HG03469 (cell line): Measurements from ENCODE around the gene SOWAHC.
"Not testable (repeated sequence)": the region's sequence is repeated elsewhere in the genome, so short reads cannot be mapped to it uniquely, and the experiment has no call there.

ENCODE experiments used
- ATAC-seq: cut with Tn5 transposase; IDR thresholded peaks from one replicate; pipeline ENCODE4 v1.9.1; 2021; ENCODE audit warnings: mild to moderate bottlenecking, moderate library complexity, moderate number of reproducible peaks; ENCODE audit not compliant: unreplicated experiment

The SOWAHC gene

DNA sequence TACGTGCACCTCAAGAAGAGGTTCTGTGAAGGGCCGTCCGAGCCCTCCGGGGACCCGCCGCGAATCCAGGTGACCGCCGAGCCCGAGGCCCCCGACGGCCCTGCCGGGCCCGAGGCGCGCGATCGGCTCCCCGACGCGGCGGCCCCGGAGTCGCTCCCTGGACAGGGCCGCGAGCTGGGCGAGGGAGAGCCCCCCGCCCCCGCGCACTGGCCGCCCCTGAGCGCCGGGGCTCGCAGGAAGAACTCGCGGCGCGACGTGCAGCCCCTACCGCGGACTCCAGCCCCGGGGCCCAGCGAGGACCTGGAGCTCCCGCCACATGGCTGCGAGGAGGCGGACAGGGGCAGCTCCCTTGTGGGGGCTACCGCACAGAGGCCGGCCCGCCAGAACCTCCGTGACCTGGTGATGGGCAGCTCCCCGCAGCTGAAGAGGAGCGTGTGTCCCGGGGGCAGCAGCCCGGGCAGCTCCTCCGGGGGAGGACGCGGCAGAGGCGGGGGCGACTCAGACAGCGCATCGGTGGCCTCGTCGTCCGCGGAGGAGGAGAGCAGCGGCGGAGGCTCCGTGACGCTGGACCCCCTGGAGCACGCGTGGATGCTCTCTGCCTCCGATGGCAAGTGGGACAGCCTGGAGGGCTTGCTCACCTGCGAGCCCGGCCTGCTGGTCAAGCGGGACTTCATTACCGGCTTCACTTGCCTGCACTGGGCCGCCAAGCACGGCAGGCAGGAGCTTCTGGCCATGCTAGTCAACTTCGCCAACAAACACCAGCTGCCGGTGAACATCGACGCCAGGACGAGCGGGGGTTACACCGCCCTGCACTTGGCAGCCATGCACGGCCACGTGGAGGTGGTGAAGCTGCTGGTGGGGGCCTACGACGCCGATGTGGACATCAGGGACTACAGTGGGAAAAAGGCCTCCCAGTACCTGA lies 812 bp downstream of the SOWAHC start:
- ATAC-seq = no peak

DNA sequence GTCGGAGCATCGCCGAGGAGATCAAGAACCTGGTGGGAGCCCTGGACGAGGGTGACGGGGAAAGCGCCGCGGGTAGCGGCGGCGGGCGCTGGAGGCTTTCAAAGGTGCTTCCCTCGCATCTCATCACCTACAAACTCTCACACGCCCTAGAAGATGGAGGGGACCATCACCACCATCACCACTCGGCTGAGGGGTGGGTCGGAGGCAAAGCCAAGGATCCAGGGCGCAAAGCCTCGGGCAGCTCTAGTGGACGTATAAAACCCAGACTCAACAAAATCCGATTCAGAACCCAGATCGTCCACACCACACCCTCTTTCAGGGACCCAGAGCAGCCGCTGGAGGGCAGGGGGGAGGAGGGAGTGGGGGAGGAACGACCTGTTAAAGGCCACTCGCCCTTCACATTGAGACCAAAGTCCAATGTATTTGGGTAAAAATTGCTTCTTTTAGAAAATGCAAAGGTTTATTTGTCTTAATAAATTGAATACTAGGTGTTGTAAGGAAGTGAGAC lies 1.5 kb downstream of the SOWAHC start:
- no peak for ATAC-seq

DNA sequence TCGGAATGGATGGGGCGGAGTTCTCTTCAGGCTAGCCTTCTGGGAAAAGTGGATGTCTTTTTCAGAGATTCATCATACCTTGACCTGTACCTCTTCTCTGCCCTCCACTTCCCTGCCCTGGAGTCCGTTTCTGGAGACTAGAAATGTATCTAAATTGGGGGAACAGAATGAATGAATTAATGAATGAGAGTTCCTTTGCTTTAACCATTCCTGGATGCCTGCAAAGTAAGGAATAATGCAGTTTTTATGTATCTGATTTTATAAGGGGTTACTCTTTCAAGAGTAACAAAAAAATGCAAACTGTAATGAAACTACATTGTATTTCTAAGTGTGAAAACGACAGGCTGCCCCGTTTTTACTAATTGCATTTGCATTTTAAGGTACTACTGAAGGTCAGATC lies 2.0 kb downstream of the SOWAHC start:
- no peak for ATAC-seq

DNA sequence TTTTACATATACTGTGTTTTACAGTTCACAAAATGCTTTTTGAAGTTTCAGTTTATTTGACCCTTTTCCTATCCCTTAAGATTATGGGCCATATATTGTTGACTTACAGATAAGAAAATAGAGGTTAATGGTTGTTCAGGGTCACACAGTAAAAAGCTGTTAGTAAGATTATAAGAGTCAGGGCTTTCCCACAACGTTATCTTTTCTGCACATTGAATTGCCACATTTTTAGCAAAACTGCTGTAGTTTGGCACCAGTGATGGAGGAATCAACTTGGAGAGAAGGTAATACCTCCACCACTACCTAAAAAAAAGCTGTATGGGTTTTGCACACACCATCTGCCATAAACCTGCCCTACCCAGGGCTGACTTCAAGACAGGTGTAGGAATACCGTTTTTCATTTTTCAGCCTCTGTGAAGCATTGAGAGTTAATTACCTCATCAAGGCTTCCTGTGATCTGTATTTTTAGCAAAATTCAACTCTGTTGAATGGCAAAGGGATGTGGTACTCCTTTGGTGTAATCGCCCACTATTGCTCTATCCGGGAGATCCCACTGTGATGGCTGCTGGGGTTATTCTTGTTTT lies 5.0 kb downstream of the SOWAHC start:
- no peak for ATAC-seq

GRCh38 chr2:109623297-109623696 lies 9.1 kb downstream of the SOWAHC start:
- no peak for ATAC-seq

DNA sequence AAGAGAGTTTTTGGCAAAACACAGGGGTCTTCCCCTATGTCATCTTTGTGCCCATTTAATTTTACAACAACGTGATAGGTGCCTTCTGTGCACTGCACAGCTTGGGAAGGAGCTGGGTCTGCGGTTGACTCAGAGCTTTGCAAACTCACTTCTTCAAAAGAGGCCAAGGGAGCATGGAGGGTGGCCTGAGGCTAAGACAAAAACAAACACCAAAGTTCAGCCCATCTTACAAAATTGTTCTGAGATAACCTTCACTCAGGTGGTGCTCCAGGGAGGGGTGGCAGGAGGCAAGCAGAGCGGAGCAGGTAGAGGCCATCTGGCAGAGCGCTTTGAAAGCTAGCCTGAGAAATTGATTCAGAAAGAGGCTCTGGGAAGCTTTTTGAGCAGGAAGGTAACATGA lies 9.8 kb downstream of the SOWAHC start:
- no peak for ATAC-seq

DNA sequence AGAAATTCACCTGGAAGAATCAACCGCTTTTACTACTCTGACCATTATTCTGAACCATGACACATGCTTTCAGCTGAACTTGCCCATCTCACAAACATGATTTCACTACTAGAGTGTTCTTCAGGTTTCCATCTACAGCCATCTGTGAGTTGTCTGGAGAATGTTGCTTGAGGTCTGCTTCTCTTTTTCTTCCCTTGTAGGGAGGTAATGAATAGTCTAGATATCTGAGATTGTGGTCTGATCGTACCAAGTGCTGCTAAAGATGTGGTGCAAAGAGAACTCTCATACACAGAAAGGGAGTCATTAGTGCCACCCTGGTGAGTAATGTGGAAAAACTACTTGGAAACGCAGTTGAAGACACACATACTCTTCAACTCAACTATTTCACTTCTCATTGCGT lies 10.2 kb downstream of the SOWAHC start:
- ATAC-seq = no peak

DNA sequence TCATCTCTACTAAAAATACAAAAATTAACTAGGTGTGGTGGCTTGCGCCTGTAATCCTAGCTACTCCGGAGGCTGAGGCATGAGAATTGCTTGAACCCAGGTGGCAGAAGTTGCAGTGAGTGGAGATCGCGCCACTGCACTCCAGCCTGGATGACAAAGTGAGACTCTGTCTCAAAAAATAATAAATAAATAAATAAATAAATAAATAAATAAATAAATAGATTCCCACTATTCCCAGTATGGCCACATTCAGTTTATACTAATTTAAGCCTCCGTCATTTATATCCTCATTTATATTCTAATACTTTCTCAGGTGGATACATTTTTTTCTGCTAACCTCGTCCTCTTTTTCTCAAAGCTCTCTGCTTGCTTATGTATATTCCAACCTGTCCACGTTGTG lies 14.2 kb downstream of the SOWAHC start:
- ATAC-seq = not testable (repeated sequence)

DNA sequence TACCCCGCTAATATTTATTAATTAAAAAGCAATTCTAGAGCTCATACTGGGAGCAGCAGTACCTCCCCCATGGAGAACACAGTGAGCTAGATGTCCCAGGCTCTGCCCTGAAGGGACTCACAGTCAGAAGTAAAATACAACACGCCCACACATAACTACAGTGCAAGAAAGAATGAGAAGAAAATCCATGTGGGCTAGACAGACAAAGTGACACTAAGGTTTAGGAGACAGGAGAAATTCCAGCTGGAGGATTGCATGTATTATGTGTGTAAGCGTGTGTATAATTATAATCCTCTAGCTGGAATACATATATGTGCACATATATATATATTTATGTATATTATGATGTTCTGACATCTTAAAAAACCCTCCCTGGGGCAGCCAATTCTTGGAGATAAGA lies 15.7 kb downstream of the SOWAHC start:
- ATAC-seq = no peak

GRCh38 chr2:109630441-109631430 lies 16.6 kb downstream of the SOWAHC start:
- ATAC-seq = no peak

DNA sequence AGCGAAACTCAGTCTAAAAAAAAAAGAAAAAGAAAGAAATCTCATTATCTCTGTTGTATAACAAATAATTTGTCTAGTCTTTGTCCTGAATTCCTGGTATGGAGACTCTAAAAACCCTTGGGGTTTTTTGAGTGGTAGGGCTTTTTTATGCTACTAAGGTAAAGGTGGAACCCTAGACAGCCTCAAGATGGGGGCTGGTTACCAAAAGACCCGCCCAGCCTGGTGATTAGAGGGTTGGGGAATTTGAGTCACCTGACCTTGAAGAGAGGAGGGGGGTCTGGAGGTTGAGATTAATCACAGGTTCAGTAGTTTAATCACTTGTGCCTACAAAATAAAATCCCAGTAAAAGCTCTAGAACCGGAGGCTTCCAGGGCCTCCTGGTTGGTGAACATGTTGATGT lies 17.6 kb downstream of the SOWAHC start:
- no peak for ATAC-seq

- no peak for ATAC-seq
Observed at GRCh38 chr2:109632158-109632789, 18.1 kb downstream of the SOWAHC start.

- no peak for ATAC-seq
Observed at GRCh38 chr2:109633284-109633961, 19.3 kb downstream of the SOWAHC start.

GRCh38 chr2:109635426-109636304 lies 21.5 kb downstream of the SOWAHC start:
- ATAC-seq = no peak

GRCh38 chr2:109636317-109636716 lies 22.2 kb downstream of the SOWAHC start:
- no peak for ATAC-seq

- ATAC-seq = peak; percentile 62
Observed at GRCh38 chr2:109637749-109638570, 23.8 kb downstream of the SOWAHC start.

GRCh38 chr2:109638795-109639194 lies 24.6 kb downstream of the SOWAHC start:
- ATAC-seq = no peak

DNA sequence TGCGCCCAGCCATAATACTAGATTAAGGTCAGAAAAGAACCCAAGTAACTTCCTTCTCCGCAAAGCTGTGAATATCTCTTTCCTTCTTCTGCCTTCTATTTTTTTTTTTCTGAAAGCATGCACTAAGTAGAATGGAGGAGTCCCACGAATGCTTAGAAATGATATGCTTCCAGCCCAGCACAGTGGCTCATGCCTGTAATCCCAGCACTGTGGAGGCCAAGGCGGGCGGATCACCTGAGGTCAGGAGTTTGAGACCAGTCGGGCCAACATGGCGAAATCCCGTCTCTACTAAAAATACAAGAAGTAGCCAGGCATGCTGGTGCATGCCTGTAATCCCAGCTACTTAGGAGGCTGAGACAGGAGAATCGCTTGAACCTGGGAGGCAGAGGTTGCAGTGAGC lies 25.8 kb downstream of the SOWAHC start:
- ATAC-seq = not testable (repeated sequence)
